Measurements from ENCODE around the gene NOCT.
"Not testable (repeated sequence)": the region's sequence is repeated elsewhere in the genome, so short reads cannot be mapped to it uniquely, and the experiment has no call there.

The NOCT gene

DNA sequence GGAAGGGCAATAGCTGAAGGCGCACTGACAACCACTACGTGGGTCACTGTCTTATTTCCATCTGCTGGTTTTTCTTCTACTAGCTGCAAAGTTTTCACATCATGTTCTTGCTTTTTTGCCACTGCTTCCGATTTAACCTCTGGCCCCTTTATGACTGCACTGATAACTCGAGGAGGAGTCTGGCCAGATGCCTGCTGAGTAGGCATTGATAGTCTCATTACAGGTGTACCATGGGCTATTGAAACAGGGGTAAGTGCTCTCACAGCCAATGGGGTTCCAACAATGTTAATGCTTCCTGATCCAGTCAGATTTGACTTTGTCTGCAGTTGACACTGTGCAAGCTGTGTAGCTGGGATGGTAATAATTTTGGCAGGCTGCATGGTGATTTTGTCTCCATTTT lies 43.4 kb downstream of the NOCT start:
- not testable (repeated sequence) for H2AK5ac ChIP-seq (ENCODE audit: low read depth, low read length); H2BK12ac ChIP-seq (ENCODE audit: low read length); H3K79me1 ChIP-seq (ENCODE audit: low read depth, low read length); H3K27me3 ChIP-seq (ENCODE audit: control insufficient read depth in 3 of 3, insufficient read depth in 3 of 3, low read depth in 1 of 3, low read length in 3 of 3); H2BK5ac ChIP-seq (ENCODE audit: low read length); H3K4me2 ChIP-seq (ENCODE audit: insufficient read depth, low read length, poor library complexity, severe bottlenecking); H2AFZ ChIP-seq (ENCODE audit: low read length); H2BK120ac ChIP-seq (ENCODE audit: low read depth, low read length); H4K8ac ChIP-seq (ENCODE audit: low read depth, low read length); H3K9me3 ChIP-seq (replicated peaks in 1 of 2; ENCODE audit: control insufficient read depth in 2 of 2, insufficient read depth in 1 of 2, low read depth in 1 of 2, low read length in 2 of 2); H3K23ac ChIP-seq (ENCODE audit: low read depth, low read length, poor library complexity); H2BK15ac ChIP-seq (ENCODE audit: low read length); H3K4ac ChIP-seq (ENCODE audit: low read length); DNase-seq (ENCODE audit: low spot score); H3K18ac ChIP-seq (ENCODE audit: low read length); H3K27ac ChIP-seq (replicated peaks; ENCODE audit: low read length); H4K91ac ChIP-seq (ENCODE audit: low read depth, low read length, poor library complexity); H3K9ac ChIP-seq (ENCODE audit: low read depth, low read length, poor library complexity); H3K14ac ChIP-seq (ENCODE audit: low read length); H3K4me1 ChIP-seq (ENCODE audit: control insufficient read depth in 2 of 2, insufficient read depth in 1 of 2, low read depth in 1 of 2, low read length in 2 of 2); H3K4me3 ChIP-seq (ENCODE audit: low read length in 2 of 2)
- WGBS, 2 donors (ENCODE audit: extremely low coverage in 2 of 2, insufficient read length in 2 of 2, insufficient replicate concordance in 1 of 2) = no CpG with 5 or more reads among the region's 4 CpGs
- H3K36me3 ChIP-seq (replicated peaks in 1 of 2; ENCODE audit: control insufficient read depth in 2 of 2, insufficient read depth in 2 of 2, low read length in 2 of 2) = peaks cover 9 to 98% of the 10 kb centered on the region in 2 donors

DNA sequence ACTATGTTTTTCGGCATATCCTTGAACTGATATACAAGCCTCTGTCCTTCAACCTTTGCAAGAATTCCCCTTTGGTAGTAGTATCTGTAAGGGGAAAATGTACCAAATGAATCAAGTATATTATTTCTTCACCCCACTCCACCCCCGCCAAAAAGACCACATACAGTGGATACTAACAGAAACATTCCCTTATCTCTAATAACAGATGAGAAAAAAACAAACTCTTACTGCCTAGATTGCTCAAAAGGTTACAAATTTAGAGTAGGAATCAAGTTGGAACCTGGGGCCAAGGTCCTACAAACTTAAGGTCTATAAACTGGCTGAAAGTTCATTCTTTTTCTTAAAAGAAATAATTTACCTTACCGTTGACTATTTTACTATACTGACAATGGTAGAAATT lies 45.0 kb downstream of the NOCT start:
- no peak overlapping the region for H3K9ac ChIP-seq (ENCODE audit: low read depth, low read length, poor library complexity)
- no peak overlapping the region for H2AK5ac ChIP-seq (ENCODE audit: low read depth, low read length)
- no peaks in the 10 kb centered on the region for H3K4me1 ChIP-seq (ENCODE audit: control insufficient read depth in 2 of 2, insufficient read depth in 1 of 2, low read depth in 1 of 2, low read length in 2 of 2)
- H4K8ac ChIP-seq (ENCODE audit: low read depth, low read length) = no peak overlapping the region
- H4K91ac ChIP-seq (ENCODE audit: low read depth, low read length, poor library complexity) = no peak overlapping the region
- H2BK12ac ChIP-seq (ENCODE audit: low read length) = no peak overlapping the region
- no peak overlapping the region for H3K4me3 ChIP-seq (ENCODE audit: low read length in 2 of 2)
- H3K14ac ChIP-seq (ENCODE audit: low read length) = no peak overlapping the region
- H3K27me3 ChIP-seq (ENCODE audit: control insufficient read depth in 3 of 3, insufficient read depth in 3 of 3, low read depth in 1 of 3, low read length in 3 of 3) = no peaks in the 10 kb centered on the region
- H3K9me3 ChIP-seq (replicated peaks in 1 of 2; ENCODE audit: control insufficient read depth in 2 of 2, insufficient read depth in 1 of 2, low read depth in 1 of 2, low read length in 2 of 2) = no peaks in the 10 kb centered on the region
- H3K18ac ChIP-seq (ENCODE audit: low read length) = no peak overlapping the region
- no peak for DNase-seq (ENCODE audit: low spot score)
- no peak overlapping the region for H2AFZ ChIP-seq (ENCODE audit: low read length)
- H3K36me3 ChIP-seq (replicated peaks in 1 of 2; ENCODE audit: control insufficient read depth in 2 of 2, insufficient read depth in 2 of 2, low read length in 2 of 2) = peaks cover 13 to 96% of the 10 kb centered on the region in 2 donors
- H3K79me1 ChIP-seq (ENCODE audit: low read depth, low read length) = no peaks in the 10 kb centered on the region
- no peak overlapping the region for H3K4me2 ChIP-seq (ENCODE audit: insufficient read depth, low read length, poor library complexity, severe bottlenecking)
- H3K23ac ChIP-seq (ENCODE audit: low read depth, low read length, poor library complexity) = no peak overlapping the region
- no peak overlapping the region for H3K4ac ChIP-seq (ENCODE audit: low read length)
- no peak overlapping the region for H2BK15ac ChIP-seq (ENCODE audit: low read length)
- no peak overlapping the region for H2BK120ac ChIP-seq (ENCODE audit: low read depth, low read length)
- no peak overlapping the region for H3K27ac ChIP-seq (replicated peaks; ENCODE audit: low read length)
- no CpG with 5 or more reads among the region's 3 CpGs for WGBS, 2 donors (ENCODE audit: extremely low coverage in 2 of 2, insufficient read length in 2 of 2, insufficient replicate concordance in 1 of 2)
- no peak overlapping the region for H2BK5ac ChIP-seq (ENCODE audit: low read length)

DNA sequence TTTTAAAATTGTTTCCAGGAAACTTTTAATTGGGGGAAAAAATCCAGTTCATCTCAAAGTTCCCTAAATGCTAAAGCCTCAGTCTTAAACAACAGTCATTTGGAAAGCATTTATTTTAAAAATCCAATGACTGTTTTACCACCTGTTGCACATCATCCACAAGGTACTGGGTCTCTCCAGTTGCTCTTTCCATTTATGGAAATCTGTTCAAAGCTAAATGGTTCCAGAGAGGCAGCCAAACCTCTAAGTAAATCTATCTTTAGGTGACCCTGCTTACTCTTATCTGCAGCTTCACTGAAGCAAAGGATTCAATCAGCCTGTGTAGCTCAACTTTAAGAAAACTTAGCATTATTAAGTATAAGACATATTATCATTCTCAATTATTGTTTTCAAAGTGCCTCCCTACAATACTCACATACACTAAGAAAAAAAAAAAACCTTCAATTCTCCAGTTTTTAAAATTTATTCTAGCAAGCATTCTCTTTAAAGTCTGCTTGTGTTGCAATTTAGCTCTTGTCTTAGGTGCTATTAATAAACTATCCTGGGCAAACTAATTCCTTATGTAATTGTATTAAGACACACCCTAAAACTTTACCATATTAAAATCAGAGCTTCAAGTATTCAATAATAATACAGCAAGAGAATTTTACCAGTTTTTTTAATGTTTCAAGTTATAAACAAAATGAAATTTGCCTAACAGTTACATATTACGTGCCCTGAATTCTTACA lies 60.6 kb downstream of the NOCT start:
- Histone ChIP-seq H3K79me1 (ENCODE audit: low read depth, low read length) (no peaks in the 10 kb centered on the region), H2BK12ac (ENCODE audit: low read length) (no peak overlapping the region), H3K9me3 (replicated peaks in 1 of 2; ENCODE audit: control insufficient read depth in 2 of 2, insufficient read depth in 1 of 2, low read depth in 1 of 2, low read length in 2 of 2) (no peaks in the 10 kb centered on the region), H3K23ac (ENCODE audit: low read depth, low read length, poor library complexity) (no peak overlapping the region), H2AFZ (ENCODE audit: low read length) (no peak overlapping the region), H3K9ac (ENCODE audit: low read depth, low read length, poor library complexity) (no peak overlapping the region), H3K4me2 (ENCODE audit: insufficient read depth, low read length, poor library complexity, severe bottlenecking) (no peak overlapping the region), H3K4me3 (ENCODE audit: low read length in 2 of 2) (no peak overlapping the region), H2BK5ac (ENCODE audit: low read length) (no peak overlapping the region), H4K8ac (ENCODE audit: low read depth, low read length) (no peak overlapping the region), H3K27me3 (ENCODE audit: control insufficient read depth in 3 of 3, insufficient read depth in 3 of 3, low read depth in 1 of 3, low read length in 3 of 3) (no peaks in the 10 kb centered on the region), H3K18ac (ENCODE audit: low read length) (no peak overlapping the region), H3K4ac (ENCODE audit: low read length) (no peak overlapping the region), H3K36me3 (replicated peaks in 1 of 2; ENCODE audit: control insufficient read depth in 2 of 2, insufficient read depth in 2 of 2, low read length in 2 of 2) (peaks cover 3 to 33% of the 10 kb centered on the region in 2 donors), H2BK120ac (ENCODE audit: low read depth, low read length) (no peak overlapping the region), H3K27ac (replicated peaks; ENCODE audit: low read length) (no peak overlapping the region), H4K91ac (ENCODE audit: low read depth, low read length, poor library complexity) (no peak overlapping the region), H3K4me1 (ENCODE audit: control insufficient read depth in 2 of 2, insufficient read depth in 1 of 2, low read depth in 1 of 2, low read length in 2 of 2) (no peaks in the 10 kb centered on the region), H2BK15ac (ENCODE audit: low read length) (no peak overlapping the region), H3K14ac (ENCODE audit: low read length) (no peak overlapping the region), H2AK5ac (ENCODE audit: low read depth, low read length) (no peak overlapping the region)
- DNase-seq (ENCODE audit: low spot score) = no peak
- WGBS, 2 donors (ENCODE audit: extremely low coverage in 2 of 2, insufficient read length in 2 of 2, insufficient replicate concordance in 1 of 2) = no CpG with 5 or more reads among the region's 1 CpG

DNA sequence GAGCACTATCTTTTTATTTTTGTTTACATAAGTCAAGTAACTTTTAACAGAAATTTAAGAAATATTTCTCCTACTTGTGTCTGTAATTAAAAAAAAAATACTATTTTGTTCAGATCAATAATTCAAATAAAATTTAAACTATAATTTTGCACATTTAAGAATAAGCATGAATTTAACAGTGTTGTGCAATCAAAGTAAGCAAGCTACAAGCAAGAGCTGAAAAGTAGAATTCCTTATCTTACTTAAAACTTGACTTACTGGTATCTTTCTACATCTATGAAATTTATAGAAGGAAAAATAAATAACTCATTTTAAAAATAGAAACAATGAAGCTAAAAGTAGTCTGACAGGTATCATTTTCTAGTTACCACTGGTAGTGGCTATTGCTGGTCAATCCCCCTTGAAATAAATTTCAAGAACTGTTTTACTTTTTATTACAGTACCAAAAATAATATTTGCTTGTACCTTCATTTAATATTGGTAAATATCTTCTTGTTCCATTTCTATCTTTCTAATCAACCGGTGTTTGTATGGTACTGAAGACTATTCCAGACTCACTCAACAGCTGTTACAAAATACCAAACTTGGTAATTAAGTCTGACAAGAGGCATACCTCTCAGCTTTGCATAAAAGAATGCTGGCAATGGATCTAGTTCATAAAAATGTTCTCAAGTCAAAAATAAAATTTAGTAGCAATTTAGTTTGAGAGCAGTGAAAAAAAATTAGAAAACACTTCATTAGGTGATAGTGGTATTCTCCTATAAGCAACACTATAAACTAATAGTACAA lies 62.2 kb downstream of the NOCT start:
- Histone ChIP-seq H3K18ac (ENCODE audit: low read length) (no peak overlapping the region), H3K4me3 (ENCODE audit: low read length in 2 of 2) (no peak overlapping the region), H2BK120ac (ENCODE audit: low read depth, low read length) (no peak overlapping the region), H4K8ac (ENCODE audit: low read depth, low read length) (no peak overlapping the region), H3K27ac (replicated peaks; ENCODE audit: low read length) (no peak overlapping the region), H2AFZ (ENCODE audit: low read length) (no peak overlapping the region), H3K9ac (ENCODE audit: low read depth, low read length, poor library complexity) (no peak overlapping the region), H3K23ac (ENCODE audit: low read depth, low read length, poor library complexity) (no peak overlapping the region), H2AK5ac (ENCODE audit: low read depth, low read length) (no peak overlapping the region), H3K4me2 (ENCODE audit: insufficient read depth, low read length, poor library complexity, severe bottlenecking) (no peak overlapping the region), H3K14ac (ENCODE audit: low read length) (no peak overlapping the region), H3K9me3 (replicated peaks in 1 of 2; ENCODE audit: control insufficient read depth in 2 of 2, insufficient read depth in 1 of 2, low read depth in 1 of 2, low read length in 2 of 2) (no peaks in the 10 kb centered on the region), H2BK15ac (ENCODE audit: low read length) (no peak overlapping the region), H3K4me1 (ENCODE audit: control insufficient read depth in 2 of 2, insufficient read depth in 1 of 2, low read depth in 1 of 2, low read length in 2 of 2) (peaks cover 3 to 7% of the 10 kb centered on the region in 2 donors), H3K36me3 (replicated peaks in 1 of 2; ENCODE audit: control insufficient read depth in 2 of 2, insufficient read depth in 2 of 2, low read length in 2 of 2) (peaks cover 0 to 23% of the 10 kb centered on the region in 2 donors), H4K91ac (ENCODE audit: low read depth, low read length, poor library complexity) (no peak overlapping the region), H3K4ac (ENCODE audit: low read length) (no peak overlapping the region), H2BK12ac (ENCODE audit: low read length) (no peak overlapping the region), H3K27me3 (ENCODE audit: control insufficient read depth in 3 of 3, insufficient read depth in 3 of 3, low read depth in 1 of 3, low read length in 3 of 3) (no peaks in the 10 kb centered on the region), H3K79me1 (ENCODE audit: low read depth, low read length) (no peaks in the 10 kb centered on the region), H2BK5ac (ENCODE audit: low read length) (no peak overlapping the region)
- no peak for DNase-seq (ENCODE audit: low spot score)
- no CpG with 5 or more reads among the region's 1 CpG for WGBS, 2 donors (ENCODE audit: extremely low coverage in 2 of 2, insufficient read length in 2 of 2, insufficient replicate concordance in 1 of 2)

All from neuronal stem cell (in vitro differentiated cells).